ENCODE data around the gene FEZ2. TPM values are rescaled to one million over a fixed set of nuclear protein-coding genes. Genes with fewer than 3 reads are reported as not detected.

Gene FEZ2
- total RNA-seq, 1 experiment from 2014 or later, result 57.5 TPM

GRCh38 chr2:36620321-36620720, 22.4 kb upstream of the FEZ2 start:
- DNase-seq (ENCODE audit: low spot score), result no peak
- TF ChIP-seq EZH2 (IDR thresholded peaks at IDR 0.05; ENCODE audit: borderline replicate concordance, low read depth, low read length, poor library complexity, severe bottlenecking), result no peak
- TF ChIP-seq CTCF (conservative IDR thresholded peaks at IDR 0.05; ENCODE audit: low read depth, low read length), result no peak
- ChIA-PET CTCF (no interaction called here), POLR2A (ENCODE audit: low non-redundant PET) (no interaction called here)
- no peaks in the 10 kb centered on the region for H3K27me3 ChIP-seq (replicated peaks; ENCODE audit: insufficient read depth, low read depth, low read length, poor library complexity)
- peaks cover 3% of the 10 kb centered on the region for H3K4me1 ChIP-seq (ENCODE audit: insufficient read depth, low read length, poor library complexity, severe bottlenecking)
- intact Hi-C loops (cut with micrococcal nuclease; ENCODE audit: unreplicated experiment), result no loop called here
- H3K4me3 ChIP-seq (ENCODE audit: low read depth, low read length, poor library complexity, severe bottlenecking), result no peak overlapping the region
- BruUV-seq (replicated peaks), result no TSS peak
- H3K9me3 ChIP-seq (ENCODE audit: low read depth, low read length, poor library complexity, severe bottlenecking), result peaks cover 2% of the 10 kb centered on the region
- no peaks in the 10 kb centered on the region for H3K36me3 ChIP-seq (ENCODE audit: insufficient read depth, low read length, poor library complexity, severe bottlenecking)
- no peak overlapping the region for H3K27ac ChIP-seq (ENCODE audit: low read depth, low read length, poor library complexity, severe bottlenecking)

- CTCF ChIA-PET, result no interaction called here
- Histone ChIP-seq H3K4me3 (ENCODE audit: low read depth, low read length, poor library complexity, severe bottlenecking) (no peak overlapping the region), H3K9me3 (ENCODE audit: low read depth, low read length, poor library complexity, severe bottlenecking) (no peaks in the 10 kb centered on the region), H3K4me1 (ENCODE audit: insufficient read depth, low read length, poor library complexity, severe bottlenecking) (peaks cover 15% of the 10 kb centered on the region), H3K27me3 (replicated peaks; ENCODE audit: insufficient read depth, low read depth, low read length, poor library complexity) (no peaks in the 10 kb centered on the region), H3K27ac (ENCODE audit: low read depth, low read length, poor library complexity, severe bottlenecking) (no peak overlapping the region), H3K36me3 (ENCODE audit: insufficient read depth, low read length, poor library complexity, severe bottlenecking) (no peaks in the 10 kb centered on the region)
- POLR2A ChIA-PET (ENCODE audit: low non-redundant PET), result no interaction called here
- TF ChIP-seq EZH2 (IDR thresholded peaks at IDR 0.05; ENCODE audit: borderline replicate concordance, low read depth, low read length, poor library complexity, severe bottlenecking), result no peak
- no peak for TF ChIP-seq CTCF (conservative IDR thresholded peaks at IDR 0.05; ENCODE audit: low read depth, low read length)
- intact Hi-C loops (cut with micrococcal nuclease; ENCODE audit: unreplicated experiment), result no loop called here
- BruUV-seq (replicated peaks), result no TSS peak
- DNase-seq (ENCODE audit: low spot score), result peak; percentile 80
These were observed 20.4 kb upstream of the FEZ2 start for GRCh38 chr2:36618381-36618780.

GRCh38 chr2:36616947-36617346, 19.0 kb upstream of the FEZ2 start:
- H3K9me3 ChIP-seq (ENCODE audit: low read depth, low read length, poor library complexity, severe bottlenecking), result no peaks in the 10 kb centered on the region
- no peaks in the 10 kb centered on the region for H3K36me3 ChIP-seq (ENCODE audit: insufficient read depth, low read length, poor library complexity, severe bottlenecking)
- H3K27ac ChIP-seq (ENCODE audit: low read depth, low read length, poor library complexity, severe bottlenecking), result no peak overlapping the region
- H3K4me3 ChIP-seq (ENCODE audit: low read depth, low read length, poor library complexity, severe bottlenecking), result no peak overlapping the region
- TF ChIP-seq EZH2 (IDR thresholded peaks at IDR 0.05; ENCODE audit: borderline replicate concordance, low read depth, low read length, poor library complexity, severe bottlenecking) (no peak), CTCF (conservative IDR thresholded peaks at IDR 0.05; ENCODE audit: low read depth, low read length) (no peak)
- no TSS peak for BruUV-seq (replicated peaks)
- ChIA-PET CTCF (no interaction called here), POLR2A (ENCODE audit: low non-redundant PET) (no interaction called here)
- H3K4me1 ChIP-seq (ENCODE audit: insufficient read depth, low read length, poor library complexity, severe bottlenecking), result peaks cover 15% of the 10 kb centered on the region
- no peak for DNase-seq (ENCODE audit: low spot score)
- intact Hi-C loops (cut with micrococcal nuclease; ENCODE audit: unreplicated experiment), result no loop called here
- no peaks in the 10 kb centered on the region for H3K27me3 ChIP-seq (replicated peaks; ENCODE audit: insufficient read depth, low read depth, low read length, poor library complexity)

Measured in A673 (cell line).